Superior temporal gyrus (tissue), 1 donor: ENCODE results near the gene CAPN1.

ENCODE experiments used
- DNase-seq: peaks from one replicate; pipeline ENCODE4 v3.0.0-alpha.2; 2016; ENCODE audit errors: extremely low spot score

Gene CAPN1

GRCh38 chr11:65194564-65194963 is 12.8 kb downstream of the CAPN1 start:
- DNase-seq = no peak

GRCh38 chr11:65204143-65204542 is 22.4 kb downstream of the CAPN1 start:
- DNase-seq = no peak

- no peak for DNase-seq
Measured at GRCh38 chr11:65204646-65205601, 23.2 kb downstream of the CAPN1 start.

GRCh38 chr11:65205602-65205967 is 23.9 kb downstream of the CAPN1 start:
- DNase-seq = no peak

- no peak for DNase-seq
Measured at GRCh38 chr11:65206441-65206841, 24.7 kb downstream of the CAPN1 start.

- no peak for DNase-seq
Measured at GRCh38 chr11:65206901-65207300, 25.2 kb downstream of the CAPN1 start.

GRCh38 chr11:65207918-65208784 is 26.4 kb downstream of the CAPN1 start:
- no peak for DNase-seq

GRCh38 chr11:65208785-65209710 is 27.3 kb downstream of the CAPN1 start:
- DNase-seq = no peak

GRCh38 chr11:65209711-65210360 is 28.1 kb downstream of the CAPN1 start:
- no peak for DNase-seq

- DNase-seq = no peak
Measured at GRCh38 chr11:65210361-65210731, 28.6 kb downstream of the CAPN1 start.

- no peak for DNase-seq
Measured at GRCh38 chr11:65210748-65211147, 29.0 kb downstream of the CAPN1 start.

- no peak for DNase-seq
Measured at GRCh38 chr11:65211293-65212105, 29.8 kb downstream of the CAPN1 start.

- no peak for DNase-seq
Measured at GRCh38 chr11:65212226-65212801, 30.6 kb downstream of the CAPN1 start.

- DNase-seq = no peak
Measured at GRCh38 chr11:65213322-65214211, 31.8 kb downstream of the CAPN1 start.

- DNase-seq = no peak
Measured at GRCh38 chr11:65214212-65214845, 32.6 kb downstream of the CAPN1 start.

- no peak for DNase-seq
Measured at GRCh38 chr11:65215441-65216076, 33.8 kb downstream of the CAPN1 start.

- no peak for DNase-seq
Measured at GRCh38 chr11:65216830-65217229, 35.1 kb downstream of the CAPN1 start.
